SK-N-SH treated with all-trans-retinoic acid at 6 μM for 48 hours (cell line): ENCODE results near the gene PCK1.

Source experiments
- ATAC-seq: fragments of 200-7000 bp; cut with Tn5 transposase; 3 replicates; pipeline ENCODE4 v1.9.1; 2020; ENCODE audit warnings: mild to moderate bottlenecking, moderate library complexity
- BACH2 ChIP-seq: fragments of 250-450 bp; sonication (Bioruptor Pico); IDR thresholded peaks from 2 replicates; pipeline ENCODE4 v1.9.0; 2021; ENCODE audit warnings: mild to moderate bottlenecking, borderline replicate concordance
- CSDC2 ChIP-seq: fragments of 250-450 bp; sonication (Bioruptor Pico); IDR thresholded peaks from 2 replicates; pipeline ENCODE4 v1.5.0; 2020; ENCODE audit warnings: mild to moderate bottlenecking, moderate library complexity
- ESRRG ChIP-seq: fragments of 250-450 bp; sonication (Bioruptor Pico); IDR thresholded peaks from 2 replicates; pipeline ENCODE4 v1.6.1; 2021; ENCODE audit warnings: mild to moderate bottlenecking
- GLIS3 ChIP-seq: fragments of 250-450 bp; sonication (Bioruptor Pico); IDR thresholded peaks from 2 replicates; pipeline ENCODE4 v1.5.0; 2020; ENCODE audit warnings: mild to moderate bottlenecking, moderate library complexity
- ISL1 ChIP-seq: fragments of 250-450 bp; sonication (Bioruptor Pico); IDR thresholded peaks from 2 replicates; pipeline ENCODE4 v2.1.2; 2022; ENCODE audit warnings: mild to moderate bottlenecking, moderate library complexity
- OSR1 ChIP-seq: fragments of 250-450 bp; sonication (Bioruptor Pico); IDR thresholded peaks from 2 replicates; pipeline ENCODE4 v1.8.0; 2022; ENCODE audit warnings: moderate library complexity, mild to moderate bottlenecking, inconsistent platforms
- PPARA ChIP-seq: fragments of 250-450 bp; sonication (Bioruptor Pico); IDR thresholded peaks from 2 replicates; pipeline ENCODE4 v1.5.0; 2020; ENCODE audit warnings: mild to moderate bottlenecking, borderline replicate concordance
- RARB ChIP-seq: fragments of 250-450 bp; sonication (Bioruptor Pico); IDR thresholded peaks from 2 replicates; pipeline ENCODE4 v1.8.0; 2021; ENCODE audit warnings: mild to moderate bottlenecking, moderate library complexity
- SNAI2 ChIP-seq: fragments of 250-450 bp; sonication (Bioruptor Pico); IDR thresholded peaks from 2 replicates; pipeline ENCODE4 v1.5.0; 2020; ENCODE audit warnings: mild to moderate bottlenecking, moderate library complexity
- TCF4 ChIP-seq: fragments of 250-450 bp; sonication (Bioruptor Pico); IDR thresholded peaks from 2 replicates; pipeline ENCODE4 v1.8.0; 2021; ENCODE audit warnings: mild to moderate bottlenecking, moderate library complexity, borderline replicate concordance
- TOX ChIP-seq: fragments of 250-450 bp; sonication (Bioruptor Pico); IDR thresholded peaks from 2 replicates; pipeline ENCODE4 v1.8.0; 2021; ENCODE audit warnings: mild to moderate bottlenecking, moderate library complexity, borderline replicate concordance
- ZC3H10 ChIP-seq: fragments of 250-450 bp; sonication (Bioruptor Pico); IDR thresholded peaks from 2 replicates; pipeline ENCODE4 v1.5.1; 2021; ENCODE audit warnings: mild to moderate bottlenecking, moderate library complexity
- ZFP3 ChIP-seq: fragments of 250-450 bp; sonication (Bioruptor Pico); IDR thresholded peaks from 2 replicates; pipeline ENCODE4 v1.5.0; 2020; ENCODE audit warnings: mild to moderate bottlenecking, moderate library complexity
- ZFP30 ChIP-seq: fragments of 450-650 bp; formaldehyde crosslinking; IDR thresholded peaks from 2 replicates; pipeline ENCODE4 v1.5.0; 2022; ENCODE audit warnings: mild to moderate bottlenecking, moderate library complexity
- ZNF565 ChIP-seq: fragments of 450-650 bp; formaldehyde crosslinking; conservative IDR thresholded peaks from 2 replicates; pipeline ENCODE4 v1.5.0; 2020; ENCODE audit warnings: low read depth, mild to moderate bottlenecking, moderate library complexity
- ZNF70 ChIP-seq: fragments of 450-650 bp; formaldehyde crosslinking; IDR thresholded peaks from 2 replicates; pipeline ENCODE4 v1.5.0; 2020; ENCODE audit warnings: mild to moderate bottlenecking, moderate library complexity
- ZNF8 ChIP-seq: fragments of 450-650 bp; formaldehyde crosslinking; IDR thresholded peaks from 2 replicates; pipeline ENCODE4 v1.5.0; 2020; ENCODE audit warnings: mild to moderate bottlenecking, moderate library complexity
- TF ChIP-seq, protein P1 (sequence below): fragments of 250-450 bp; sonication (Bioruptor Pico); IDR thresholded peaks from 2 replicates; pipeline ENCODE4 v1.8.0; 2020; ENCODE audit warnings: mild to moderate bottlenecking, moderate library complexity, borderline replicate concordance
- TF ChIP-seq, protein P2 (sequence below): fragments of 250-450 bp; sonication (Bioruptor Pico); IDR thresholded peaks from 2 replicates; pipeline ENCODE4 v1.5.1; 2020; ENCODE audit warnings: low read depth, mild to moderate bottlenecking, moderate library complexity
- TF ChIP-seq, protein P3 (sequence below): fragments of 250-450 bp; sonication (Bioruptor Pico); IDR thresholded peaks from 2 replicates; pipeline ENCODE4 v1.5.1; 2021; ENCODE audit warnings: mild to moderate bottlenecking, moderate library complexity
- TF ChIP-seq, protein P4 (sequence below): fragments of 250-450 bp; sonication (Bioruptor Pico); IDR thresholded peaks from 2 replicates; pipeline ENCODE4 v1.5.0; 2020; ENCODE audit warnings: mild to moderate bottlenecking, moderate library complexity
- TF ChIP-seq, protein P5 (sequence below): fragments of 250-450 bp; sonication (Bioruptor Pico); IDR thresholded peaks from 2 replicates; pipeline ENCODE4 v1.8.0; 2021; ENCODE audit warnings: low read depth, mild to moderate bottlenecking, moderate library complexity, borderline replicate concordance

Gene PCK1

DNA sequence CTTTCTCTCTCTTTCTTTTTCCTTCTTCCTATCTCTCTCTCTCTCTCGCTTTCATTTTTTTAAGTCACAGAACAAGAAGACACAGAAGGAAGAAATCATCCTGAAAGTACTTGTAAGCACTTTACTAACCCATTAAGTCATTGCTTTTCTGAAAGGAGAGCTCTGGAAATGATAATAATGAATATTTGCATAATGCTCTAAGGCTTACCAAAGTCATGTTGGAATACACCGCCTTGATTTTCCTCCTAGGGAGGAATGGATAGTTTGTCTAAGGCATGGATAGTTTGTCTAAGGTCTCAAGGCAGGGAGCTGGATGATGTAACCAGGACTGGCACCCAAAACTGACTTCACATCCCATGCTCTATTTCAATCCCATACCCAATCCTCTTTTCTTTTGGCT lies 23.1 kb upstream of the PCK1 start:
- TF ChIP-seq ESRRG (no peak), TCF4 (CRISPR knock-in tag) (no peak), TOX (CRISPR knock-in tag) (no peak), SNAI2 (CRISPR knock-in tag) (no peak), CSDC2 (CRISPR knock-in tag) (no peak), BACH2 (CRISPR knock-in tag) (no peak), PPARA (no peak), ZNF565 (no peak), ZFP3 (CRISPR knock-in tag) (no peak), ZNF70 (no peak), ZFP30 (CRISPR knock-in tag) (no peak)
- TF ChIP-seq, protein P1, sequence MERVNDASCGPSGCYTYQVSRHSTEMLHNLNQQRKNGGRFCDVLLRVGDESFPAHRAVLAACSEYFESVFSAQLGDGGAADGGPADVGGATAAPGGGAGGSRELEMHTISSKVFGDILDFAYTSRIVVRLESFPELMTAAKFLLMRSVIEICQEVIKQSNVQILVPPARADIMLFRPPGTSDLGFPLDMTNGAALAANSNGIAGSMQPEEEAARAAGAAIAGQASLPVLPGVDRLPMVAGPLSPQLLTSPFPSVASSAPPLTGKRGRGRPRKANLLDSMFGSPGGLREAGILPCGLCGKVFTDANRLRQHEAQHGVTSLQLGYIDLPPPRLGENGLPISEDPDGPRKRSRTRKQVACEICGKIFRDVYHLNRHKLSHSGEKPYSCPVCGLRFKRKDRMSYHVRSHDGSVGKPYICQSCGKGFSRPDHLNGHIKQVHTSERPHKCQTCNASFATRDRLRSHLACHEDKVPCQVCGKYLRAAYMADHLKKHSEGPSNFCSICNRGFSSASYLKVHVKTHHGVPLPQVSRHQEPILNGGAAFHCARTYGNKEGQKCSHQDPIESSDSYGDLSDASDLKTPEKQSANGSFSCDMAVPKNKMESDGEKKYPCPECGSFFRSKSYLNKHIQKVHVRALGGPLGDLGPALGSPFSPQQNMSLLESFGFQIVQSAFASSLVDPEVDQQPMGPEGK (CRISPR knock-in tag) = no peak
- TF ChIP-seq, protein P2, sequence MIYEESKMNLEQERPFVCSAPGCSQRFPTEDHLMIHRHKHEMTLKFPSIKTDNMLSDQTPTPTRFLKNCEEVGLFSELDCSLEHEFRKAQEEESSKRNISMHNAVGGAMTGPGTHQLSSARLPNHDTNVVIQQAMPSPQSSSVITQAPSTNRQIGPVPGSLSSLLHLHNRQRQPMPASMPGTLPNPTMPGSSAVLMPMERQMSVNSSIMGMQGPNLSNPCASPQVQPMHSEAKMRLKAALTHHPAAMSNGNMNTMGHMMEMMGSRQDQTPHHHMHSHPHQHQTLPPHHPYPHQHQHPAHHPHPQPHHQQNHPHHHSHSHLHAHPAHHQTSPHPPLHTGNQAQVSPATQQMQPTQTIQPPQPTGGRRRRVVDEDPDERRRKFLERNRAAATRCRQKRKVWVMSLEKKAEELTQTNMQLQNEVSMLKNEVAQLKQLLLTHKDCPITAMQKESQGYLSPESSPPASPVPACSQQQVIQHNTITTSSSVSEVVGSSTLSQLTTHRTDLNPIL (CRISPR knock-in tag) = no peak
- TF ChIP-seq, protein P3, sequence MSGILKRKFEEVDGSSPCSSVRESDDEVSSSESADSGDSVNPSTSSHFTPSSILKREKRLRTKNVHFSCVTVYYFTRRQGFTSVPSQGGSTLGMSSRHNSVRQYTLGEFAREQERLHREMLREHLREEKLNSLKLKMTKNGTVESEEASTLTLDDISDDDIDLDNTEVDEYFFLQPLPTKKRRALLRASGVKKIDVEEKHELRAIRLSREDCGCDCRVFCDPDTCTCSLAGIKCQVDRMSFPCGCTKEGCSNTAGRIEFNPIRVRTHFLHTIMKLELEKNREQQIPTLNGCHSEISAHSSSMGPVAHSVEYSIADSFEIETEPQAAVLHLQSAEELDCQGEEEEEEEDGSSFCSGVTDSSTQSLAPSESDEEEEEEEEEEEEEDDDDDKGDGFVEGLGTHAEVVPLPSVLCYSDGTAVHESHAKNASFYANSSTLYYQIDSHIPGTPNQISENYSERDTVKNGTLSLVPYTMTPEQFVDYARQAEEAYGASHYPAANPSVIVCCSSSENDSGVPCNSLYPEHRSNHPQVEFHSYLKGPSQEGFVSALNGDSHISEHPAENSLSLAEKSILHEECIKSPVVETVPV (CRISPR knock-in tag) = no peak
- no peak for ATAC-seq

DNA sequence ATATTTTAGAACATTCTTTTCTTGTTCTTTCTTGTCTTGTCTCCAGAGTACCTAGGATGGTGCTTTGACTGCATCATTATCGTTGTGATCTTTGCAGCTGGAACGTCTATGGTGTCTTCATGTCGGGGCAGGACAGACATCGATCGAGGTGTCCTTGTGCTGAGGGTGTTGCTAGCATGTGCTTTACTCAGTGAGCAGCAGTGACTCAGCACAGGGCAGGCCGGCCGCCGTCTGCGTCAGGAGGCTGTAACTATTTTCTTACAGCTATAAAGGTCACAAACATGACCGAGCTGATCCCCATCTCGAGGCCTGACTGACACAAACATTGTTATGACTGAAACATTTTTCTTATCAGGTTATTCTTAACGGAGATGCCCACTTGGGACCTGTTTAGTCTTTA lies 21.0 kb upstream of the PCK1 start:
- ATAC-seq = no peak
- TF ChIP-seq ZFP30 (CRISPR knock-in tag) (no peak), ZC3H10 (CRISPR knock-in tag) (no peak), ZNF70 (no peak), PPARA (no peak), TOX (CRISPR knock-in tag) (no peak), BACH2 (CRISPR knock-in tag) (no peak), ZNF8 (CRISPR knock-in tag) (no peak), ISL1 (CRISPR knock-in tag) (no peak), SNAI2 (CRISPR knock-in tag) (no peak), TCF4 (CRISPR knock-in tag) (no peak), RARB (CRISPR knock-in tag) (no peak), OSR1 (CRISPR knock-in tag) (no peak)
- TF ChIP-seq, protein P4, sequence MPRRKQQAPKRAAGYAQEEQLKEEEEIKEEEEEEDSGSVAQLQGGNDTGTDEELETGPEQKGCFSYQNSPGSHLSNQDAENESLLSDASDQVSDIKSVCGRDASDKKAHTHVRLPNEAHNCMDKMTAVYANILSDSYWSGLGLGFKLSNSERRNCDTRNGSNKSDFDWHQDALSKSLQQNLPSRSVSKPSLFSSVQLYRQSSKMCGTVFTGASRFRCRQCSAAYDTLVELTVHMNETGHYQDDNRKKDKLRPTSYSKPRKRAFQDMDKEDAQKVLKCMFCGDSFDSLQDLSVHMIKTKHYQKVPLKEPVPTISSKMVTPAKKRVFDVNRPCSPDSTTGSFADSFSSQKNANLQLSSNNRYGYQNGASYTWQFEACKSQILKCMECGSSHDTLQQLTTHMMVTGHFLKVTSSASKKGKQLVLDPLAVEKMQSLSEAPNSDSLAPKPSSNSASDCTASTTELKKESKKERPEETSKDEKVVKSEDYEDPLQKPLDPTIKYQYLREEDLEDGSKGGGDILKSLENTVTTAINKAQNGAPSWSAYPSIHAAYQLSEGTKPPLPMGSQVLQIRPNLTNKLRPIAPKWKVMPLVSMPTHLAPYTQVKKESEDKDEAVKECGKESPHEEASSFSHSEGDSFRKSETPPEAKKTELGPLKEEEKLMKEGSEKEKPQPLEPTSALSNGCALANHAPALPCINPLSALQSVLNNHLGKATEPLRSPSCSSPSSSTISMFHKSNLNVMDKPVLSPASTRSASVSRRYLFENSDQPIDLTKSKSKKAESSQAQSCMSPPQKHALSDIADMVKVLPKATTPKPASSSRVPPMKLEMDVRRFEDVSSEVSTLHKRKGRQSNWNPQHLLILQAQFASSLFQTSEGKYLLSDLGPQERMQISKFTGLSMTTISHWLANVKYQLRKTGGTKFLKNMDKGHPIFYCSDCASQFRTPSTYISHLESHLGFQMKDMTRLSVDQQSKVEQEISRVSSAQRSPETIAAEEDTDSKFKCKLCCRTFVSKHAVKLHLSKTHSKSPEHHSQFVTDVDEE (CRISPR knock-in tag) = no peak
- TF ChIP-seq, protein P2 (CRISPR knock-in tag) = no peak

DNA sequence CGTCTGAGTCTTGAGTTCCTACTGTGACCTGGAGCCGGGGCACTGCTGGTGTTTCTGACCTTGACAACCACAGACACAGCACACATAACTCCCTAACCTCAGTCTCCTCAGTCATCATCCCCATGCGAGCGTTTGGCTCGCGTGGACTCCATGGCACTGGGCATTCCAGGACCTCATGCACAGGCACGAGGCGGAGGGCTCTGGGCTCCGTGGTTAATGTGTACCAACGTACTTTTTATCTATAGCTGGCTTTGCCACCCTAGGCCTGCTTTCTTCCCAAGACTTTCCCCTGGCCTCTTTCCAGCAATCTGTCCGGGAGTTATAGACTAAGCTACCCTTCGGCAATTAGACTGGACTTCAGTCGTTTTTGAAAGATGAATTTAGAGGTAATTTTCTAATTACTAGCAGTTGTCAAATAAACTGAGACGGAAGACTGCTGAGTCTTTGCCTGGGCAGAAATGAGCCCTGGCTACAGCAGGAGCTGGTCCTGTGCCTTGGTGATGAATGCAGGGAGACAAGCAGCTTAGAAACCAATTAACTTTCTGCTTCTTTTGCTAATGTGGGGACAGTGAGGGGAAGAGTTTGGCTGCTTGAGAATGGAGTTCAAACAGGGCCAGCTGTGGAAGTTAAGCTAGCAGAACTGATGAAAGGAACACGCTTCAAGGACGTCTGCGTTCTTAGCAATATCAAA lies 19.9 kb upstream of the PCK1 start:
- TF ChIP-seq PPARA = no peak
- TF ChIP-seq, protein P5, sequence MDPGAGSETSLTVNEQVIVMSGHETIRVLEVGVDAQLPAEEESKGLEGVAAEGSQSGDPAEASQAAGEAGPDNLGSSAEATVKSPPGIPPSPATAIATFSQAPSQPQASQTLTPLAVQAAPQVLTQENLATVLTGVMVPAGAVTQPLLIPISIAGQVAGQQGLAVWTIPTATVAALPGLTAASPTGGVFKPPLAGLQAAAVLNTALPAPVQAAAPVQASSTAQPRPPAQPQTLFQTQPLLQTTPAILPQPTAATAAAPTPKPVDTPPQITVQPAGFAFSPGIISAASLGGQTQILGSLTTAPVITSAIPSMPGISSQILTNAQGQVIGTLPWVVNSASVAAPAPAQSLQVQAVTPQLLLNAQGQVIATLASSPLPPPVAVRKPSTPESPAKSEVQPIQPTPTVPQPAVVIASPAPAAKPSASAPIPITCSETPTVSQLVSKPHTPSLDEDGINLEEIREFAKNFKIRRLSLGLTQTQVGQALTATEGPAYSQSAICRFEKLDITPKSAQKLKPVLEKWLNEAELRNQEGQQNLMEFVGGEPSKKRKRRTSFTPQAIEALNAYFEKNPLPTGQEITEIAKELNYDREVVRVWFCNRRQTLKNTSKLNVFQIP (CRISPR knock-in tag) = no peak
- no peak for TF ChIP-seq CSDC2 (CRISPR knock-in tag)
- TF ChIP-seq GLIS3 (CRISPR knock-in tag) = no peak
- no peak for TF ChIP-seq OSR1 (CRISPR knock-in tag)
- no peak for TF ChIP-seq ZNF565
- TF ChIP-seq, protein P2 (CRISPR knock-in tag) = no peak
- no peak for TF ChIP-seq RARB (CRISPR knock-in tag)
- no peak for TF ChIP-seq SNAI2 (CRISPR knock-in tag)
- TF ChIP-seq, protein P3 (CRISPR knock-in tag) = no peak
- TF ChIP-seq, all 23 proteins: peak for 0
- no peak for ATAC-seq
